Heart right ventricle (tissue), 16 donors: ENCODE measurements around the gene PXDN. TPM values are rescaled to one million over a fixed set of nuclear protein-coding genes. Genes with fewer than 3 reads are reported as not detected.
"Not testable (repeated sequence)": the region's sequence is repeated elsewhere in the genome, so short reads cannot be mapped to it uniquely, and the experiment has no call there.

Source experiments
- ATAC-seq, 8 donors: fragments of 200-7000 bp; cut with Tn5 transposase; one replicate each; pipeline ENCODE4 v1.9.1; 2020; ENCODE audit warnings: mild to moderate bottlenecking in 8 of 8, moderate library complexity in 8 of 8, moderate number of reproducible peaks in 1 of 8
- DNase-seq, 2 donors: peaks; one replicate each; pipeline ENCODE4 v3.0.0-alpha.2; 2020
- H3K27ac ChIP-seq, 10 donors: fragments of 200-600 bp; sonication (generic) in 2 of 10; one replicate each; pipeline versions ENCODE4 v1.5.0 to v1.8.0; 2020 to 2022; ENCODE audit warnings: mild to moderate bottlenecking in 3 of 10
- H3K27me3 ChIP-seq, 7 donors: fragments of 200-600 bp; one replicate each; pipeline ENCODE4 v1.8.0; 2021 to 2022; ENCODE audit warnings: mild to moderate bottlenecking in 2 of 7
- H3K36me3 ChIP-seq, 9 donors: fragments of 200-600 bp; sonication (generic) in 1 of 9; one replicate each; pipeline versions ENCODE4 v1.5.0 to v1.8.0; 2020 to 2022; ENCODE audit warnings: mild to moderate bottlenecking in 2 of 9
- H3K4me1 ChIP-seq, 9 donors: fragments of 200-600 bp; sonication (generic) in 1 of 9; one replicate each; pipeline versions ENCODE4 v1.5.0 to v1.8.0; 2020 to 2022; ENCODE audit warnings: mild to moderate bottlenecking in 4 of 9
- H3K4me3 ChIP-seq, 10 donors: fragments of 200-600 bp; sonication (generic) in 2 of 10; one replicate each; pipeline versions ENCODE4 v1.5.0 to v1.8.0; 2020 to 2022; ENCODE audit warnings: mild to moderate bottlenecking in 7 of 10, moderate library complexity in 2 of 10
- H3K9me3 ChIP-seq, 11 donors: fragments of 200-600 bp in 10 of 11; sonication (generic) in 2 of 11; one replicate each; pipeline versions ENCODE4 v1.5.0 to v1.8.0; 2013 to 2022; ENCODE audit warnings: mild to moderate bottlenecking in 2 of 11, control low read depth in 1 of 11, moderate library complexity in 1 of 11
- WGBS, 2 donors: extraction: QIAGEN DNeasy Blood & Tissue Kit; methylation state at CpG; one replicate each; pipeline ENCODE4 v1.1.7; 2013; ENCODE audit warnings: inconsistent platforms in 1 of 2; 5-methylcytosine and 5-hydroxymethylcytosine counted together
- intact Hi-C, 10 donors: fragments of 100-400 bp; cut with DNase I; formaldehyde crosslinking; loops; one replicate each; pipeline versions ENCODE4 v1.11.1 to v1.14.2; 2022
- polyA plus RNA-seq, 2 donors: library from polyadenylated mRNA; stranded (reverse); fragments of 200-250 nt; gene quantifications; one replicate each; pipeline ENCODE4 v1.2.3, GENCODE V29; 2013
- total RNA-seq, 10 donors: library from RNA; stranded (reverse); fragmentation: NEBNext Ultra II Directional in 3 of 10; extraction: Animal tissue kit (Norgen Biotek cat#: 25700) in 3 of 10; gene quantifications; one replicate each; pipeline versions ENCODE4 v1.2.1 to v1.2.4, GENCODE V29; 2021 to 2023
- TF ChIP-seq, protein P1 (sequence below), 9 donors: fragments of 200-600 bp; sonication (generic) in 2 of 9; IDR thresholded peaks; one replicate each; pipeline versions ENCODE4 v1.5.0 to v1.8.0; 2021 to 2022; ENCODE audit warnings: antibody characterized with exemption in 9 of 9, mild to moderate bottlenecking in 5 of 9, moderate library complexity in 1 of 9
- donor health status: Arrhythmogenic right ventricular cardiomyopathy.
- donor health status: ischemic (EF 13 %, LVEDD 7.1; RV severe dilation, severe dysfunction).
- donor health status: healthy with polysubstance abuse.
- donor health status: DM: no; HTN: yes; CAD: no.
- donor health status: DM: no; HTN: no; CAD: no.
- donor health status: ischemic (EF 25% LVEDD 6.9; RV normal size, moderate dysfunction).
- donor health status: ischemic (EF 25% LVEDD 5.7; RV mildly dilated, moderate dysfunction).
- donor health status: healthy.
- donor health status: DM: yes; HTN: yes; CAD: no.
- donor health status: Ischemic cardiomyopathy.
- donor health status: ischemic (EF 35%, LVEDD 5.7; RV mildly dilated, moderate dysfunction).
- donor health status: nonischemic (EF 11% LVEDD 7.7; RV severe dilation, severe dysfunction).
- donor health status: DM: yes; HTN: yes; CAD: no.
- donor health status: PGD.
- donor health status: ischemic (EF 29% LVEDD 5.4; RV normal size, mild dysfunction).
- donor health status: nonischemic (EF 23%, LVEDD 6.1; RV moderate dilation, normal function).

PXDN gene
- total and polyA plus RNA-seq, 12 donors, result 7.8 to 65.0 (median 18.9) TPM

GRCh38 chr2:1727101-1727771 lies 17.1 kb downstream of the PXDN start:
- intact Hi-C loops, result no loop called here
- no peaks in the 10 kb centered on the region for H3K36me3 ChIP-seq
- H3K4me1 ChIP-seq, result peaks cover 13 to 74% (median 52%) of the 10 kb centered on the region in 9 donors
- peak in 1 of 2 donors; percentile 24 for DNase-seq
- H3K27me3 ChIP-seq, result peaks cover 0 to 5% (median 0%) of the 10 kb centered on the region in 7 donors
- peak overlapping the region in 3 of 10 donors; percentile 0 to 26 (median 25) for H3K27ac ChIP-seq
- TF ChIP-seq, protein P1, sequence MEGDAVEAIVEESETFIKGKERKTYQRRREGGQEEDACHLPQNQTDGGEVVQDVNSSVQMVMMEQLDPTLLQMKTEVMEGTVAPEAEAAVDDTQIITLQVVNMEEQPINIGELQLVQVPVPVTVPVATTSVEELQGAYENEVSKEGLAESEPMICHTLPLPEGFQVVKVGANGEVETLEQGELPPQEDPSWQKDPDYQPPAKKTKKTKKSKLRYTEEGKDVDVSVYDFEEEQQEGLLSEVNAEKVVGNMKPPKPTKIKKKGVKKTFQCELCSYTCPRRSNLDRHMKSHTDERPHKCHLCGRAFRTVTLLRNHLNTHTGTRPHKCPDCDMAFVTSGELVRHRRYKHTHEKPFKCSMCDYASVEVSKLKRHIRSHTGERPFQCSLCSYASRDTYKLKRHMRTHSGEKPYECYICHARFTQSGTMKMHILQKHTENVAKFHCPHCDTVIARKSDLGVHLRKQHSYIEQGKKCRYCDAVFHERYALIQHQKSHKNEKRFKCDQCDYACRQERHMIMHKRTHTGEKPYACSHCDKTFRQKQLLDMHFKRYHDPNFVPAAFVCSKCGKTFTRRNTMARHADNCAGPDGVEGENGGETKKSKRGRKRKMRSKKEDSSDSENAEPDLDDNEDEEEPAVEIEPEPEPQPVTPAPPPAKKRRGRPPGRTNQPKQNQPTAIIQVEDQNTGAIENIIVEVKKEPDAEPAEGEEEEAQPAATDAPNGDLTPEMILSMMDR (IDR thresholded peaks at IDR 0.05), result no peak
- 50 to 52% methylated on average over 22 of the region's 22 CpGs for WGBS, 2 donors
- peak overlapping the region in 2 of 10 donors; percentile 8 to 14 for H3K4me3 ChIP-seq
- peak in 3 of 8 donors; percentile 36 to 56 (median 53) for ATAC-seq
- no peaks in the 10 kb centered on the region for H3K9me3 ChIP-seq

- DNase-seq (no peak), ATAC-seq (no peak)
- 52 to 67% methylated on average over 3 of the region's 3 CpGs for WGBS, 2 donors
- Histone ChIP-seq H3K4me3 (peak overlapping the region in 2 of 10 donors; percentile 8 to 14), H3K36me3 (no peaks in the 10 kb centered on the region), H3K9me3 (no peaks in the 10 kb centered on the region), H3K27me3 (peaks cover 0 to 5% (median 0%) of the 10 kb centered on the region in 7 donors), H3K27ac (peak overlapping the region in 3 of 10 donors; percentile 0 to 26 (median 25)), H3K4me1 (peaks cover 19 to 74% (median 53%) of the 10 kb centered on the region in 9 donors)
- intact Hi-C loops, result no loop called here
- TF ChIP-seq, protein P1 (IDR thresholded peaks at IDR 0.05), result no peak
Observed at GRCh38 chr2:1726558-1726957, 17.8 kb downstream of the PXDN start.

DNA sequence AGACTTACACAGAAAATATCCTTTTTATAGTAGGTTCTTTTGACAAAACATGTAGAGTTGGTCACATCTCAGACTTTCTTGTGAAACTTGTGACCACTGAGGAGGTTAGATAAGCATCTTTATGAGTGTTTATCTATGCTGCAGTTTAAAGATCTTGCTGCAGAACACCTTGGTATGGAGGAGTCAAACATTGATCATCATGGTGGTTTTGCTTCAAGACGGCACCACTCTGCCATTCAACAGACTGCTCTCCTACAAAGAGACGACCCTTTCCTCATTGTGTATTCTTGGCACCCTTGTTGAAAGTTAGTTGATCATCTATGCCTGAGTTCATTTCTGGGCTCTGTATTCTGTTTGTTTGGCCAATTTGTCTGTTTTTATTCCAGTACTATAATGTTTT lies 20.0 kb downstream of the PXDN start:
- H3K9me3 ChIP-seq, ATAC-seq, H3K27ac ChIP-seq, H3K36me3 ChIP-seq, DNase-seq, H3K4me3 ChIP-seq, H3K27me3 ChIP-seq, intact Hi-C loops: not testable (repeated sequence)
- H3K4me1 ChIP-seq, result peaks cover 13 to 67% (median 39%) of the 10 kb centered on the region in 9 donors
- WGBS, 2 donors, result 84 to 89% methylated on average over 2 of the region's 2 CpGs

DNA sequence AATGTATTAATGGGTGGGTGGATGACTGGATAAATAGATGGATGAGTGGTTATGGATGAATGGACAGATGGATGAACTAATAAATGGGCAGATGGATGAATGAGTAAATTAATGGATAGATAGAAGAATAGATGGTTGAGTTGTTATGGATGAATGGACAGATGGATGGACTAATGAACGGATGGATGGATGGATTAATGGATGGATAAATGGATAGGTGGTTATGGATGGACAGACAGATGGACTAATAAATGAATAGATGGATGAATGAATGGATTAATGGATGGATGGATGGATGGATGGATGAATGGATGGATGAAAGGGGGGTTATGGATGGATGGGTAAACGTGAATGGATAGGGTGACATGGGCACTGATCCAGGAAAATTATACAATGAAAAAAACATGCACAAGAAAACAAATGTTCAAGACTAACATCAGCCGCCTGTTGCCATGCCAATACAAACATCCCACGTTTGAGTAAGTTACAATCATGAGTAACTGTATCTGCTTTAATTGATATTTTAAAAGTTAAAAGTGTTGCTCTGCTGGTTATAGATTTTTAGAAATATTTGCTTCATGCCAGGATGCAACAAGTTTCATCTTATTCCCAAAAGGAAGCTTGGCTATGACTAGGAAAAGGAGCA lies 20.8 kb downstream of the PXDN start:
- Histone ChIP-seq H3K4me3 (no peak overlapping the region), H3K9me3 (no peaks in the 10 kb centered on the region), H3K27me3 (peaks cover 0 to 5% (median 0%) of the 10 kb centered on the region in 7 donors), H3K36me3 (no peaks in the 10 kb centered on the region), H3K4me1 (peaks cover 8 to 64% (median 35%) of the 10 kb centered on the region in 9 donors), H3K27ac (peak overlapping the region in 1 of 10 donors; percentile 9)
- DNase-seq (no peak), ATAC-seq (no peak)
- 68 to 73% methylated on average over 4 of the region's 4 CpGs for WGBS, 2 donors
- intact Hi-C loops, result no loop called here
- TF ChIP-seq, protein P1 (IDR thresholded peaks at IDR 0.05), result no peak
